Left renal cortex interstitium (tissue), 4 donors: ENCODE results near the gene ARMCX4. TPM values are rescaled to one million over a fixed set of nuclear protein-coding genes. Genes with fewer than 3 reads are reported as not detected.
"Not testable (repeated sequence)": the region's sequence is repeated elsewhere in the genome, so short reads cannot be mapped to it uniquely, and the experiment has no call there.

ENCODE experiments used
- DNase-seq, 4 donors: peaks; one replicate each; pipeline ENCODE4 v3.0.0-alpha.2; 2013; ENCODE audit warnings: low read depth in 4 of 4, low spot score in 2 of 4, missing footprints in 1 of 4
- polyA plus RNA-seq, 4 donors: library from polyadenylated mRNA; unstranded; fragments of 120-200 nt; gene quantifications; one replicate each; pipeline ENCODE4 v1.2.1, GENCODE V29; 2013; ENCODE audit not compliant: insufficient read length in 4 of 4

ARMCX4 gene
- 10 to 100 TPM; 15.9 to 34.7 (median 25.6) TPM for polyA plus RNA-seq

- peak in 3 of 4 donors; percentile 8 to 28 (median 26) for DNase-seq
Measured at GRCh38 chrX:101485212-101485949, at the start of gene ARMCX4. Gene ARMCX4, plus strand, starts transcription at chrX:101485456. Its CDS starts 3,134 bp downstream, at chrX:101488590.

- no peak for DNase-seq
Measured at GRCh38 chrX:101442085-101442484, 43.2 kb upstream of the ARMCX4 start.

GRCh38 chrX:101449279-101449678 lies 36.0 kb upstream of the ARMCX4 start:
- no peak for DNase-seq

- no peak for DNase-seq
Measured at GRCh38 chrX:101450085-101450484, 35.2 kb upstream of the ARMCX4 start.

GRCh38 chrX:101450961-101451360 lies 34.3 kb upstream of the ARMCX4 start:
- DNase-seq = no peak

- DNase-seq = no peak
Measured at GRCh38 chrX:101452056-101452455, 33.2 kb upstream of the ARMCX4 start.

- DNase-seq = no peak
Measured at GRCh38 chrX:101460669-101461068, 24.6 kb upstream of the ARMCX4 start.

- no peak for DNase-seq
Measured at GRCh38 chrX:101462892-101463291, 22.4 kb upstream of the ARMCX4 start.

- DNase-seq = no peak
Measured at GRCh38 chrX:101478366-101478765, 6.9 kb upstream of the ARMCX4 start.

GRCh38 chrX:101482296-101482695 lies 3.0 kb upstream of the ARMCX4 start:
- no peak for DNase-seq

- DNase-seq = peak in 1 of 4 donors; percentile 9
Measured at GRCh38 chrX:101483705-101484104, 1.6 kb upstream of the ARMCX4 start.

GRCh38 chrX:101484135-101484534 lies 1.1 kb upstream of the ARMCX4 start:
- no peak for DNase-seq

- no peak for DNase-seq
Measured at GRCh38 chrX:101488796-101489195, 3.5 kb downstream of the ARMCX4 start.

- no peak for DNase-seq
Measured at GRCh38 chrX:101491943-101492342, 6.7 kb downstream of the ARMCX4 start.

GRCh38 chrX:101493225-101493624 lies 8.0 kb downstream of the ARMCX4 start:
- no peak for DNase-seq

GRCh38 chrX:101502929-101503328 lies 17.7 kb downstream of the ARMCX4 start:
- DNase-seq = not testable (repeated sequence)

GRCh38 chrX:101507372-101507771 lies 22.1 kb downstream of the ARMCX4 start:
- DNase-seq = no peak

GRCh38 chrX:101507986-101508385 lies 22.7 kb downstream of the ARMCX4 start:
- no peak for DNase-seq

- no peak for DNase-seq
Measured at GRCh38 chrX:101530944-101531343, 45.7 kb downstream of the ARMCX4 start.
